ENCODE data around the gene STAU1. TPM values are rescaled to one million over a fixed set of nuclear protein-coding genes. Genes with fewer than 3 reads are reported as not detected.
A peak's percentile ranks its signal among the peaks of the same experiment; 100 is the strongest.

STAU1 gene, protein sequence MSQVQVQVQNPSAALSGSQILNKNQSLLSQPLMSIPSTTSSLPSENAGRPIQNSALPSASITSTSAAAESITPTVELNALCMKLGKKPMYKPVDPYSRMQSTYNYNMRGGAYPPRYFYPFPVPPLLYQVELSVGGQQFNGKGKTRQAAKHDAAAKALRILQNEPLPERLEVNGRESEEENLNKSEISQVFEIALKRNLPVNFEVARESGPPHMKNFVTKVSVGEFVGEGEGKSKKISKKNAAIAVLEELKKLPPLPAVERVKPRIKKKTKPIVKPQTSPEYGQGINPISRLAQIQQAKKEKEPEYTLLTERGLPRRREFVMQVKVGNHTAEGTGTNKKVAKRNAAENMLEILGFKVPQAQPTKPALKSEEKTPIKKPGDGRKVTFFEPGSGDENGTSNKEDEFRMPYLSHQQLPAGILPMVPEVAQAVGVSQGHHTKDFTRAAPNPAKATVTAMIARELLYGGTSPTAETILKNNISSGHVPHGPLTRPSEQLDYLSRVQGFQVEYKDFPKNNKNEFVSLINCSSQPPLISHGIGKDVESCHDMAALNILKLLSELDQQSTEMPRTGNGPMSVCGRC
- 30.6 and 34.0 TPM in 2 replicates for total RNA-seq (2014; rRNA removed; shearing (Covaris generic); ENCODE audit: low replicate concordance)

GRCh38 chr20:49187851-49188641 lies at the start of gene STAU1:
Gene STAU1 (minus strand): TSS chr20:49188334. CDS start chr20:49166201, 22,133 bp downstream.
- Histone ChIP-seq H3K9me2 (replicated peaks; ENCODE audit: insufficient read depth, low read length) (no peaks in the 10 kb centered on the region), H3K27me3 (ENCODE audit: low read length) (no peaks in the 10 kb centered on the region), H2AFZ (ENCODE audit: low read length) (peak within 1 kb of the TSS; percentile 69), H3K9me3 (ENCODE audit: low read length) (no peaks in the 10 kb centered on the region), H3K4me3 (ENCODE audit: low read length) (peak within 1 kb of the TSS; percentile 84), H4K20me1 (ENCODE audit: insufficient read depth, low read depth, low read length) (peaks cover 21% of the 10 kb centered on the region), H3K9ac (ENCODE audit: low read length) (peak within 1 kb of the TSS; percentile 72), H3K79me2 (ENCODE audit: low read length) (peaks cover 48% of the 10 kb centered on the region), H3K27ac (ENCODE audit: low read length) (peak within 1 kb of the TSS; percentile 19), H3K4me2 (ENCODE audit: low read depth, low read length, poor library complexity, severe bottlenecking) (peak within 1 kb of the TSS; percentile 83), H3K36me3 (ENCODE audit: insufficient read depth, low read length) (no peaks in the 10 kb centered on the region), H3K4me1 (ENCODE audit: low read length) (peaks cover 38% of the 10 kb centered on the region)
- DNase-seq, result peak; percentile 98

DNA sequence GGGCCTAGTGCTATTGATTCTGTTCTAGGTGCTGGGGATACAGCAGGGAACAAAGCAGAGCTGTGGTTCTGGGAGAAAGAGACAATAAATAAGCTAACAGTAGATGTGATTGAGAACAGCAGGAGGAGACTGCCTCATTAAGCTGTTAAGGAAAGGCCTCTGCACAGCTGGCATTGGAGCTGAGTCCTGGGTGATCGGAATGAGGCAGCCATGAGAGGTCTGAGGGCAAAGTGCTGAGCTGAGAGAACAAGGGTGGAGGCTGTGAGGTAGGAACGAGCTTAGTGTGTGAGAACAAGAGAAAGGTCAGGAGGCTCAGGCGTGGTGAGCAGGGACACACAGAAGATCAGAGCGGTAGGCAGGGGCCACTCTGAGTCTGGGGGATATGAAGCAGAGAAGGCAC lies 49.4 kb upstream of the STAU1 start:
- no peaks in the 10 kb centered on the region for H4K20me1 ChIP-seq (ENCODE audit: insufficient read depth, low read depth, low read length)
- no peak for DNase-seq

DNA sequence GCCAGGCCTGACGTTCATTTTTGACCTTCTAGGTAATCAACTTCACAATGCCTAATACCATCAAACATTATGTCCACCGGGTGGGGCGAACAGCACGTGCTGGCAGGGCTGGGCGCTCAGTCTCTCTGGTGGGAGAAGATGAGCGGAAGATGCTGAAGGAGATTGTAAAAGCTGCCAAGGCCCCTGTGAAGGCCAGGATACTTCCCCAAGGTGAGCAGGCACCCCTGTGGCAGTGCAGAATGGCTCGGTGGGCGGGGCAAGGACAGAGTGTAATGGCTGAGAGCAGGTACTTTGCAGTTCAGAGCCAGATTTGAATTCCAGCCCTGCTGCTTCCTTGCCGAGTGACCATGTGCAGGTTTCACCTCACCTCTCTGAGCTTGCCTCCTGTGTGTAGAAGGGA lies 48.2 kb upstream of the STAU1 start:
- Histone ChIP-seq H3K9me3 (ENCODE audit: low read length) (no peaks in the 10 kb centered on the region), H4K20me1 (ENCODE audit: insufficient read depth, low read depth, low read length) (no peaks in the 10 kb centered on the region), H3K27me3 (ENCODE audit: low read length) (no peaks in the 10 kb centered on the region), H3K27ac (ENCODE audit: low read length) (no peak overlapping the region), H3K4me3 (ENCODE audit: low read length) (no peak overlapping the region), H2AFZ (ENCODE audit: low read length) (no peak overlapping the region), H3K79me2 (ENCODE audit: low read length) (no peaks in the 10 kb centered on the region), H3K36me3 (ENCODE audit: insufficient read depth, low read length) (peaks cover 49% of the 10 kb centered on the region), H3K4me2 (ENCODE audit: low read depth, low read length, poor library complexity, severe bottlenecking) (no peak overlapping the region), H3K4me1 (ENCODE audit: low read length) (no peaks in the 10 kb centered on the region), H3K9me2 (replicated peaks; ENCODE audit: insufficient read depth, low read length) (no peaks in the 10 kb centered on the region), H3K9ac (ENCODE audit: low read length) (no peak overlapping the region)
- no peak for DNase-seq

More for the DNA sequence above, 49.4 kb upstream of the STAU1 start:
- no peaks in the 10 kb centered on the region for H3K79me2 ChIP-seq (ENCODE audit: low read length)
- H3K4me2 ChIP-seq (ENCODE audit: low read depth, low read length, poor library complexity, severe bottlenecking), result no peak overlapping the region
- no peaks in the 10 kb centered on the region for H3K9me2 ChIP-seq (replicated peaks; ENCODE audit: insufficient read depth, low read length)
- H3K27ac ChIP-seq (ENCODE audit: low read length), result no peak overlapping the region
- H3K9ac ChIP-seq (ENCODE audit: low read length), result no peak overlapping the region
- H3K27me3 ChIP-seq (ENCODE audit: low read length), result no peaks in the 10 kb centered on the region
- no peaks in the 10 kb centered on the region for H3K4me1 ChIP-seq (ENCODE audit: low read length)
- H3K36me3 ChIP-seq (ENCODE audit: insufficient read depth, low read length), result peaks cover 53% of the 10 kb centered on the region
- H3K9me3 ChIP-seq (ENCODE audit: low read length), result no peaks in the 10 kb centered on the region
- no peak overlapping the region for H2AFZ ChIP-seq (ENCODE audit: low read length)
- H3K4me3 ChIP-seq (ENCODE audit: low read length), result no peak overlapping the region

GRCh38 chr20:49234831-49235230 lies 46.7 kb upstream of the STAU1 start:
- no peak overlapping the region for H3K4me3 ChIP-seq (ENCODE audit: low read length)

DNA sequence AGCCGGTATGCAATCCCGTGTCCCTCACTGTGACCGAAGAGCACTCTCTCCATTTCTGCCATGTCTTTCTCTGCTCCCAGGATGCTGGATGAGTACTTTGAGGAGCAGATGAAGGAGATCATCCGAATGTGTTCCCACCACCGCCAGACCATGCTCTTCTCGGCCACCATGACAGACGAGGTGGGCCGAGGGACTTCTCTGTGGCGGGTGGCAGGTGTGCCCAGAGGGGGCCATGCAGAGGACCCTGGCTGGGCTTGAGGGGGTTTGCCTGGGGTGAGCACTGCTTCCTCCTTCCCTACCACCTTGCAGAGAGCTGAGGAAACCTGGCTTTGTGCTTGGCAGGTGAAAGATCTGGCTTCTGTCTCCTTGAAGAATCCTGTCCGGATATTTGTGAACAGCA lies 45.1 kb upstream of the STAU1 start:
- Histone ChIP-seq H4K20me1 (ENCODE audit: insufficient read depth, low read depth, low read length) (no peaks in the 10 kb centered on the region), H3K27me3 (ENCODE audit: low read length) (no peaks in the 10 kb centered on the region), H3K9me3 (ENCODE audit: low read length) (no peaks in the 10 kb centered on the region), H3K9ac (ENCODE audit: low read length) (no peak overlapping the region), H3K79me2 (ENCODE audit: low read length) (peaks cover 3% of the 10 kb centered on the region; the same call in 1 of the 2 replicates), H3K36me3 (ENCODE audit: insufficient read depth, low read length) (peaks cover 47% of the 10 kb centered on the region), H3K4me3 (ENCODE audit: low read length) (no peak overlapping the region), H3K4me2 (ENCODE audit: low read depth, low read length, poor library complexity, severe bottlenecking) (no peak overlapping the region), H2AFZ (ENCODE audit: low read length) (no peak overlapping the region), H3K4me1 (ENCODE audit: low read length) (peaks cover 14% of the 10 kb centered on the region), H3K9me2 (replicated peaks; ENCODE audit: insufficient read depth, low read length) (no peaks in the 10 kb centered on the region), H3K27ac (ENCODE audit: low read length) (no peak overlapping the region)
- DNase-seq, result no peak

More at GRCh38 chr20:49234831-49235230, 46.7 kb upstream of the STAU1 start:
- Histone ChIP-seq H2AFZ (ENCODE audit: low read length) (no peak overlapping the region), H4K20me1 (ENCODE audit: insufficient read depth, low read depth, low read length) (no peaks in the 10 kb centered on the region), H3K27ac (ENCODE audit: low read length) (no peak overlapping the region), H3K9ac (ENCODE audit: low read length) (no peak overlapping the region), H3K79me2 (ENCODE audit: low read length) (peaks cover 3% of the 10 kb centered on the region; the same call in 1 of the 2 replicates), H3K36me3 (ENCODE audit: insufficient read depth, low read length) (peaks cover 52% of the 10 kb centered on the region), H3K4me1 (ENCODE audit: low read length) (peaks cover 13% of the 10 kb centered on the region), H3K27me3 (ENCODE audit: low read length) (no peaks in the 10 kb centered on the region), H3K4me2 (ENCODE audit: low read depth, low read length, poor library complexity, severe bottlenecking) (no peak overlapping the region), H3K9me2 (replicated peaks; ENCODE audit: insufficient read depth, low read length) (no peaks in the 10 kb centered on the region), H3K9me3 (ENCODE audit: low read length) (no peaks in the 10 kb centered on the region)
- DNase-seq, result no peak

- H3K36me3 ChIP-seq (ENCODE audit: insufficient read depth, low read length), result peaks cover 40% of the 10 kb centered on the region
- H3K4me3 ChIP-seq (ENCODE audit: low read length), result no peak overlapping the region
- H2AFZ ChIP-seq (ENCODE audit: low read length), result no peak overlapping the region
- H3K79me2 ChIP-seq (ENCODE audit: low read length), result peaks cover 3% of the 10 kb centered on the region; the same call in 1 of the 2 replicates
- H3K4me2 ChIP-seq (ENCODE audit: low read depth, low read length, poor library complexity, severe bottlenecking), result no peak overlapping the region
- H4K20me1 ChIP-seq (ENCODE audit: insufficient read depth, low read depth, low read length), result no peaks in the 10 kb centered on the region
- H3K9me2 ChIP-seq (replicated peaks; ENCODE audit: insufficient read depth, low read length), result no peaks in the 10 kb centered on the region
- H3K9me3 ChIP-seq (ENCODE audit: low read length), result no peaks in the 10 kb centered on the region
- peaks cover 14% of the 10 kb centered on the region for H3K4me1 ChIP-seq (ENCODE audit: low read length)
- DNase-seq, result no peak
- H3K27me3 ChIP-seq (ENCODE audit: low read length), result no peaks in the 10 kb centered on the region
- no peak overlapping the region for H3K27ac ChIP-seq (ENCODE audit: low read length)
- no peak overlapping the region for H3K9ac ChIP-seq (ENCODE audit: low read length)
Measured at GRCh38 chr20:49231471-49231870, 43.3 kb upstream of the STAU1 start.

- Histone ChIP-seq H3K27me3 (ENCODE audit: low read length) (no peaks in the 10 kb centered on the region), H3K79me2 (ENCODE audit: low read length) (peaks cover 3% of the 10 kb centered on the region; the same call in 1 of the 2 replicates), H3K4me1 (ENCODE audit: low read length) (peaks cover 14% of the 10 kb centered on the region), H3K9ac (ENCODE audit: low read length) (peak overlapping the region; percentile 30; the same call in 1 of the 2 replicates), H3K27ac (ENCODE audit: low read length) (peak overlapping the region; percentile 51), H3K4me2 (ENCODE audit: low read depth, low read length, poor library complexity, severe bottlenecking) (peak overlapping the region; percentile 5), H2AFZ (ENCODE audit: low read length) (no peak overlapping the region), H3K36me3 (ENCODE audit: insufficient read depth, low read length) (peaks cover 42% of the 10 kb centered on the region), H4K20me1 (ENCODE audit: insufficient read depth, low read depth, low read length) (no peaks in the 10 kb centered on the region), H3K9me2 (replicated peaks; ENCODE audit: insufficient read depth, low read length) (no peaks in the 10 kb centered on the region), H3K9me3 (ENCODE audit: low read length) (no peaks in the 10 kb centered on the region), H3K4me3 (ENCODE audit: low read length) (no peak overlapping the region)
- peak; percentile 70 for DNase-seq
Measured at GRCh38 chr20:49230561-49231133, 42.5 kb upstream of the STAU1 start.

Measured in Karpas-422 (cell line).